Muscle layer of duodenum (tissue), 2 donors: ENCODE data around the gene CDC42EP4.
"Not testable (repeated sequence)": the region's sequence is repeated elsewhere in the genome, so short reads cannot be mapped to it uniquely, and the experiment has no call there.

Experiments used
- H3K27ac ChIP-seq: one replicate; pipeline ENCODE4 v1.7.0; 2013; ENCODE audit warnings: mild to moderate bottlenecking, low read length
- H3K27me3 ChIP-seq: one replicate; pipeline ENCODE4 v1.7.0; 2013; ENCODE audit warnings: low read depth, mild to moderate bottlenecking, control low read depth, low read length
- H3K36me3 ChIP-seq, 2 donors: one replicate each; pipeline ENCODE4 v1.7.0; 2013; ENCODE audit warnings: low read length in 2 of 2, control low read depth in 1 of 2, mild to moderate bottlenecking in 1 of 2; ENCODE audit not compliant: insufficient read depth in 2 of 2, control insufficient read depth in 1 of 2
- H3K4me1 ChIP-seq, 2 donors: one replicate each; pipeline ENCODE4 v1.7.0; 2013; ENCODE audit warnings: low read length in 2 of 2, mild to moderate bottlenecking in 2 of 2, control low read depth in 1 of 2, moderate library complexity in 1 of 2; ENCODE audit not compliant: insufficient read depth in 2 of 2, control insufficient read depth in 1 of 2
- H3K4me3 ChIP-seq, 2 donors: one replicate each; pipeline ENCODE4 v1.7.0; 2013; ENCODE audit warnings: low read length in 2 of 2, low read depth in 1 of 2, mild to moderate bottlenecking in 1 of 2
- H3K9me3 ChIP-seq, 2 donors: one replicate each; pipeline ENCODE4 v1.7.0; 2013; ENCODE audit warnings: low read length in 2 of 2, control low read depth in 1 of 2, mild to moderate bottlenecking in 1 of 2; ENCODE audit not compliant: control insufficient read depth in 1 of 2
- donor health status: healthy.

CDC42EP4 gene

GRCh38 chr17:73268582-73269328, 43.0 kb downstream of the CDC42EP4 start:
- Histone ChIP-seq H3K4me3 (no peak overlapping the region), H3K9me3 (no peaks in the 10 kb centered on the region), H3K36me3 (no peaks in the 10 kb centered on the region), H3K4me1 (no peaks in the 10 kb centered on the region), H3K27me3 (no peaks in the 10 kb centered on the region), H3K27ac (no peak overlapping the region)

GRCh38 chr17:73267648-73268537, 43.9 kb downstream of the CDC42EP4 start:
- Histone ChIP-seq H3K36me3 (no peaks in the 10 kb centered on the region), H3K27me3 (no peaks in the 10 kb centered on the region), H3K27ac (no peak overlapping the region), H3K9me3 (no peaks in the 10 kb centered on the region), H3K4me1 (peaks cover 0 to 3% of the 10 kb centered on the region in 2 donors), H3K4me3 (no peak overlapping the region)

- H3K4me1 ChIP-seq, result peaks cover 0 to 10% of the 10 kb centered on the region in 2 donors
- H3K27ac ChIP-seq, result no peak overlapping the region
- no peaks in the 10 kb centered on the region for H3K9me3 ChIP-seq
- no peaks in the 10 kb centered on the region for H3K36me3 ChIP-seq
- no peak overlapping the region for H3K4me3 ChIP-seq
- no peaks in the 10 kb centered on the region for H3K27me3 ChIP-seq
These were observed 45.0 kb downstream of the CDC42EP4 start for GRCh38 chr17:73266796-73267195.

- Histone ChIP-seq H3K9me3 (no peaks in the 10 kb centered on the region), H3K36me3 (no peaks in the 10 kb centered on the region), H3K4me3 (no peak overlapping the region), H3K4me1 (peaks cover 0 to 10% of the 10 kb centered on the region in 2 donors), H3K27me3 (no peaks in the 10 kb centered on the region), H3K27ac (no peak overlapping the region)
These were observed 45.9 kb downstream of the CDC42EP4 start for GRCh38 chr17:73265646-73266640.

- H3K27ac ChIP-seq, result not testable (repeated sequence)
These were observed 47.4 kb downstream of the CDC42EP4 start for GRCh38 chr17:73264448-73264847.

GRCh38 chr17:73262676-73263642, 48.8 kb downstream of the CDC42EP4 start:
- Histone ChIP-seq H3K4me3 (no peak overlapping the region), H3K36me3 (no peaks in the 10 kb centered on the region), H3K27me3 (no peaks in the 10 kb centered on the region), H3K4me1 (peaks cover 0 to 10% of the 10 kb centered on the region in 2 donors), H3K27ac (peak overlapping the region; percentile 31), H3K9me3 (no peaks in the 10 kb centered on the region)

More at GRCh38 chr17:73264448-73264847, 47.4 kb downstream of the CDC42EP4 start:
- not testable (repeated sequence) for H3K27me3 ChIP-seq, H3K36me3 ChIP-seq, H3K9me3 ChIP-seq, H3K4me1 ChIP-seq, H3K4me3 ChIP-seq

GRCh38 chr17:73261952-73262675, 49.7 kb downstream of the CDC42EP4 start:
- H3K36me3 ChIP-seq, result no peaks in the 10 kb centered on the region
- H3K27me3 ChIP-seq, result no peaks in the 10 kb centered on the region
- H3K27ac ChIP-seq, result peak overlapping the region; percentile 31
- peaks cover 0 to 13% of the 10 kb centered on the region in 2 donors for H3K4me1 ChIP-seq
- H3K9me3 ChIP-seq, result no peaks in the 10 kb centered on the region
- no peak overlapping the region for H3K4me3 ChIP-seq

- H3K4me3 ChIP-seq, result no peak within 1 kb of the TSS
- H3K9me3 ChIP-seq, result no peaks in the 10 kb centered on the region
- H3K27ac ChIP-seq, result peak within 1 kb of the TSS; percentile 31
- H3K36me3 ChIP-seq, result no peaks in the 10 kb centered on the region
- peaks cover 0 to 13% of the 10 kb centered on the region in 2 donors for H3K4me1 ChIP-seq
- no peaks in the 10 kb centered on the region for H3K27me3 ChIP-seq
These were observed 50.2 kb downstream of the CDC42EP4 start, which contains the start of gene CPSF4L for GRCh38 chr17:73261617-73261951. CPSF4L (minus strand) TSS chr17:73261880; CDS start chr17:73261818, 62 bp downstream.

- Histone ChIP-seq H3K27ac (no peak overlapping the region), H3K36me3 (no peaks in the 10 kb centered on the region), H3K27me3 (no peaks in the 10 kb centered on the region), H3K4me1 (peaks cover 0 to 13% of the 10 kb centered on the region in 2 donors), H3K9me3 (no peaks in the 10 kb centered on the region), H3K4me3 (no peak overlapping the region)
These were observed 54.3 kb downstream of the CDC42EP4 start for GRCh38 chr17:73257516-73257915.
